Motor neuron (in vitro differentiated cells): ENCODE data around the gene PSMA4. TPM values are rescaled to one million over a fixed set of nuclear protein-coding genes. Genes with fewer than 3 reads are reported as not detected.
"Not testable (repeated sequence)": the region's sequence is repeated elsewhere in the genome, so short reads cannot be mapped to it uniquely, and the experiment has no call there.

Source experiments
- ATAC-seq, 8 experiments: fragments of 200-7000 bp; cut with Tn5 transposase; replicated peaks in 6 of 8; 2 replicates each; pipeline ENCODE4 v1.8.0; 2021; ENCODE audit warnings: mild to moderate bottlenecking in 8 of 8, moderate library complexity in 8 of 8
- H3K27ac ChIP-seq, 2 donors: fragments of 250-450 bp; sonication (Bioruptor Pico); 2 replicates each; pipeline ENCODE4 v1.9.0; 2021; ENCODE audit warnings: antibody characterized with exemption in 2 of 2, mild to moderate bottlenecking in 2 of 2, moderate library complexity in 1 of 2
- H3K4me1 ChIP-seq, 2 donors: fragments of 250-450 bp; sonication (Bioruptor Pico); replicated peaks in 1 of 2; 2 replicates each; pipeline ENCODE4 v1.6.1; 2021; ENCODE audit warnings: antibody characterized with exemption in 2 of 2, mild to moderate bottlenecking in 2 of 2, moderate library complexity in 1 of 2
- H3K4me3 ChIP-seq, 5 donors: fragments of 250-450 bp; sonication (Bioruptor Pico); 2 replicates each; pipeline ENCODE4 v1.9.0; 2021; ENCODE audit warnings: antibody characterized with exemption in 5 of 5, mild to moderate bottlenecking in 5 of 5, moderate library complexity in 4 of 5
- WGBS, 10 experiments: fragments of 450-650 bp; shearing (Covaris generic); methylation state at CpG; one replicate each; pipeline ENCODE4 v1.0.0; 2022; 5-methylcytosine and 5-hydroxymethylcytosine counted together
- in situ Hi-C, 9 experiments: fragments of 400-800 bp; cut with MboI; loops; one replicate each; pipeline ENCODE4 v1.15.0; 2021; ENCODE audit warnings: low sequenced_read_pairs in 9 of 9, low pct_unique_long_range_greater_than_20kb in 2 of 9; ENCODE audit not compliant: unreplicated experiment in 9 of 9
- total RNA-seq, 8 experiments: library from RNA; unstranded; fragments of 300-600 nt; gene quantifications; 2 replicates each; pipeline versions ENCODE4 v1.2.3 to v1.2.4, GENCODE V29; 2022

PSMA4 gene
- total RNA-seq, 8 experiments from 2014 or later = 181 to 384 (median 262) TPM

GRCh38 chr15:78537266-78537905 lies 2.9 kb upstream of the PSMA4 start:
- ATAC-seq = no peak
- 8 to 88% (median 66%) methylated on average over 1 to 5 of the region's 5 CpGs for WGBS, 10 experiments
- H3K4me3 ChIP-seq = no peak overlapping the region
- in situ Hi-C loops = no loop called here
- H3K4me1 ChIP-seq = peaks cover 9% of the 10 kb centered on the region in 2 donors
- H3K27ac ChIP-seq = no peak overlapping the region

- in situ Hi-C loops = no loop called here
- Histone ChIP-seq H3K4me1 (peaks cover 9% of the 10 kb centered on the region in 2 donors), H3K27ac (no peak overlapping the region), H3K4me3 (no peak overlapping the region)
- no peak for ATAC-seq
- WGBS, 10 experiments = 40 to 100% (median 60%) methylated on average over 1 of the region's 1 CpG; no CpG with 5 or more reads in 7 of the 10 experiments
Measured at GRCh38 chr15:78538358-78538757, 1.9 kb upstream of the PSMA4 start.

- Histone ChIP-seq H3K4me3 (peak overlapping the region; percentile 68 to 100 (median 95)), H3K27ac (peak overlapping the region; percentile 91 to 96)
- ATAC-seq, in situ Hi-C loops, H3K4me1 ChIP-seq: not testable (repeated sequence)
- 17 to 100% (median 74%) methylated on average over 1 to 12 of the region's 18 CpGs; no CpG with 5 or more reads in 1 of the 10 experiments for WGBS, 10 experiments
Measured at GRCh38 chr15:78539464-78540140, 642 bp upstream of the PSMA4 start.

- peak in 1 of 8 experiments; percentile 14 for ATAC-seq
- WGBS, 10 experiments = 1 to 44% (median 9%) methylated on average over 2 to 12 of the region's 17 CpGs
- peak overlapping the region; percentile 91 to 96 for H3K27ac ChIP-seq
- H3K4me1 ChIP-seq = peaks cover 9% of the 10 kb centered on the region in 2 donors
- peak overlapping the region; percentile 68 to 100 (median 95) for H3K4me3 ChIP-seq
- in situ Hi-C loops = no loop called here
Measured at GRCh38 chr15:78540871-78541743, 863 bp downstream of the PSMA4 start.

GRCh38 chr15:78541744-78542034 lies 1.4 kb downstream of the PSMA4 start:
- no peak overlapping the region for H3K27ac ChIP-seq
- H3K4me3 ChIP-seq = peak overlapping the region; percentile 68 to 100 (median 95)
- WGBS, 10 experiments = 0 to 80% (median 63%) methylated on average over 1 of the region's 1 CpG; no CpG with 5 or more reads in 3 of the 10 experiments
- ATAC-seq = no peak
- in situ Hi-C loops = no loop called here
- H3K4me1 ChIP-seq = peaks cover 9% of the 10 kb centered on the region in 2 donors

GRCh38 chr15:78542647-78543046 lies 2.4 kb downstream of the PSMA4 start:
- no peak for ATAC-seq
- WGBS, 10 experiments = 94 to 100% (median 100%) methylated on average over 2 to 3 of the region's 3 CpGs; no CpG with 5 or more reads in 3 of the 10 experiments
- in situ Hi-C loops = no loop called here

GRCh38 chr15:78550194-78550593 lies 9.9 kb downstream of the PSMA4 start:
- Histone ChIP-seq H3K27ac (no peak overlapping the region), H3K4me3 (no peak overlapping the region), H3K4me1 (no peaks in the 10 kb centered on the region)
- in situ Hi-C loops = no loop called here
- 57 to 88% (median 67%) methylated on average over 1 to 6 of the region's 6 CpGs; no CpG with 5 or more reads in 2 of the 10 experiments for WGBS, 10 experiments
- no peak for ATAC-seq

More at GRCh38 chr15:78542647-78543046, 2.4 kb downstream of the PSMA4 start:
- H3K27ac ChIP-seq = no peak overlapping the region
- no peak overlapping the region for H3K4me3 ChIP-seq
- H3K4me1 ChIP-seq = peaks cover 9% of the 10 kb centered on the region in 2 donors

GRCh38 chr15:78550815-78551214 lies 10.6 kb downstream of the PSMA4 start:
- in situ Hi-C loops = no loop called here
- no peak for ATAC-seq
- no peak overlapping the region for H3K27ac ChIP-seq
- no peaks in the 10 kb centered on the region for H3K4me1 ChIP-seq
- H3K4me3 ChIP-seq = no peak overlapping the region
- 50 to 100% (median 93%) methylated on average over 1 to 3 of the region's 3 CpGs; no CpG with 5 or more reads in 3 of the 10 experiments for WGBS, 10 experiments

- Histone ChIP-seq H3K4me3 (no peak overlapping the region), H3K4me1 (no peaks in the 10 kb centered on the region), H3K27ac (no peak overlapping the region)
- ATAC-seq = no peak
- in situ Hi-C loops = no loop called here
- WGBS, 10 experiments = 65 to 100% (median 87%) methylated on average over 1 to 5 of the region's 5 CpGs; no CpG with 5 or more reads in 1 of the 10 experiments
Measured at GRCh38 chr15:78551902-78552301, 11.7 kb downstream of the PSMA4 start.

GRCh38 chr15:78552597-78552996 lies 12.4 kb downstream of the PSMA4 start:
- in situ Hi-C loops = no loop called here
- ATAC-seq = no peak

GRCh38 chr15:78560201-78560600 lies 20.0 kb downstream of the PSMA4 start:
- in situ Hi-C loops, ATAC-seq, H3K4me3 ChIP-seq, H3K27ac ChIP-seq, H3K4me1 ChIP-seq: not testable (repeated sequence)
- 77 to 100% (median 98%) methylated on average over 2 to 10 of the region's 10 CpGs; no CpG with 5 or more reads in 1 of the 10 experiments for WGBS, 10 experiments

More at GRCh38 chr15:78552597-78552996, 12.4 kb downstream of the PSMA4 start:
- H3K27ac ChIP-seq = no peak overlapping the region
- H3K4me3 ChIP-seq = no peak overlapping the region
- 46 to 96% (median 68%) methylated on average over 3 to 5 of the region's 5 CpGs; no CpG with 5 or more reads in 2 of the 10 experiments for WGBS, 10 experiments
- no peaks in the 10 kb centered on the region for H3K4me1 ChIP-seq

GRCh38 chr15:78561490-78561889 lies 21.2 kb downstream of the PSMA4 start:
- Histone ChIP-seq H3K4me1 (peaks cover 0 to 5% of the 10 kb centered on the region in 2 donors), H3K27ac (no peak overlapping the region), H3K4me3 (no peak overlapping the region)
- in situ Hi-C loops = no loop called here
- ATAC-seq = no peak
- WGBS, 10 experiments = 32 to 78% (median 73%) methylated on average over 2 to 4 of the region's 5 CpGs; no CpG with 5 or more reads in 6 of the 10 experiments

GRCh38 chr15:78563092-78563491 lies 22.8 kb downstream of the PSMA4 start:
- Histone ChIP-seq H3K4me1 (peaks cover 0 to 9% of the 10 kb centered on the region in 2 donors), H3K27ac (no peak overlapping the region), H3K4me3 (no peak overlapping the region)
- WGBS, 10 experiments = 15 to 100% (median 88%) methylated on average over 1 to 2 of the region's 2 CpGs
- no peak for ATAC-seq
- in situ Hi-C loops = no loop called here
